GM10266 (cell line): Measurements from ENCODE around the gene CETP.
"Not testable (repeated sequence)": the region's sequence is repeated elsewhere in the genome, so short reads cannot be mapped to it uniquely, and the experiment has no call there.

Source experiments
- DNase-seq: peaks from one replicate; pipeline ENCODE4 v3.0.0; 2012; ENCODE audit errors: extremely low spot score
- TF ChIP-seq, protein P1 (sequence below): IDR thresholded peaks from 2 replicates; pipeline ENCODE4 v1.5.1; 2012; ENCODE audit warnings: mild to moderate bottlenecking, low read depth; ENCODE audit not compliant: control insufficient read depth, insufficient read depth; ENCODE audit errors: missing control alignments

Gene CETP

DNA sequence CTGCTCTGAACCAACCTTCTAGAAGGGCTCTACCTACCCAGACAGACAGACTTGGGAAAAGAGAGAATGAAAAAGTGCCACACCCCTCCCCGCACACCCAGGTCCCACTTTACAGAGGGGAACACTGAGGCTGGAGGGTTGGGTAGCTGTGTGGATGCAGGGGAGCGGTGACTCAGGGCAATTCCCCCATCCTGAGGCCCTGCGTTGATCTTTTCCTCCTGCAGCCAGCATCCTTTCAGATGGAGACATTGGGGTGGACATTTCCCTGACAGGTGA is 10.0 kb downstream of the CETP start:
- no peak for DNase-seq
- TF ChIP-seq, protein P1, sequence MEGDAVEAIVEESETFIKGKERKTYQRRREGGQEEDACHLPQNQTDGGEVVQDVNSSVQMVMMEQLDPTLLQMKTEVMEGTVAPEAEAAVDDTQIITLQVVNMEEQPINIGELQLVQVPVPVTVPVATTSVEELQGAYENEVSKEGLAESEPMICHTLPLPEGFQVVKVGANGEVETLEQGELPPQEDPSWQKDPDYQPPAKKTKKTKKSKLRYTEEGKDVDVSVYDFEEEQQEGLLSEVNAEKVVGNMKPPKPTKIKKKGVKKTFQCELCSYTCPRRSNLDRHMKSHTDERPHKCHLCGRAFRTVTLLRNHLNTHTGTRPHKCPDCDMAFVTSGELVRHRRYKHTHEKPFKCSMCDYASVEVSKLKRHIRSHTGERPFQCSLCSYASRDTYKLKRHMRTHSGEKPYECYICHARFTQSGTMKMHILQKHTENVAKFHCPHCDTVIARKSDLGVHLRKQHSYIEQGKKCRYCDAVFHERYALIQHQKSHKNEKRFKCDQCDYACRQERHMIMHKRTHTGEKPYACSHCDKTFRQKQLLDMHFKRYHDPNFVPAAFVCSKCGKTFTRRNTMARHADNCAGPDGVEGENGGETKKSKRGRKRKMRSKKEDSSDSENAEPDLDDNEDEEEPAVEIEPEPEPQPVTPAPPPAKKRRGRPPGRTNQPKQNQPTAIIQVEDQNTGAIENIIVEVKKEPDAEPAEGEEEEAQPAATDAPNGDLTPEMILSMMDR = no peak

DNA sequence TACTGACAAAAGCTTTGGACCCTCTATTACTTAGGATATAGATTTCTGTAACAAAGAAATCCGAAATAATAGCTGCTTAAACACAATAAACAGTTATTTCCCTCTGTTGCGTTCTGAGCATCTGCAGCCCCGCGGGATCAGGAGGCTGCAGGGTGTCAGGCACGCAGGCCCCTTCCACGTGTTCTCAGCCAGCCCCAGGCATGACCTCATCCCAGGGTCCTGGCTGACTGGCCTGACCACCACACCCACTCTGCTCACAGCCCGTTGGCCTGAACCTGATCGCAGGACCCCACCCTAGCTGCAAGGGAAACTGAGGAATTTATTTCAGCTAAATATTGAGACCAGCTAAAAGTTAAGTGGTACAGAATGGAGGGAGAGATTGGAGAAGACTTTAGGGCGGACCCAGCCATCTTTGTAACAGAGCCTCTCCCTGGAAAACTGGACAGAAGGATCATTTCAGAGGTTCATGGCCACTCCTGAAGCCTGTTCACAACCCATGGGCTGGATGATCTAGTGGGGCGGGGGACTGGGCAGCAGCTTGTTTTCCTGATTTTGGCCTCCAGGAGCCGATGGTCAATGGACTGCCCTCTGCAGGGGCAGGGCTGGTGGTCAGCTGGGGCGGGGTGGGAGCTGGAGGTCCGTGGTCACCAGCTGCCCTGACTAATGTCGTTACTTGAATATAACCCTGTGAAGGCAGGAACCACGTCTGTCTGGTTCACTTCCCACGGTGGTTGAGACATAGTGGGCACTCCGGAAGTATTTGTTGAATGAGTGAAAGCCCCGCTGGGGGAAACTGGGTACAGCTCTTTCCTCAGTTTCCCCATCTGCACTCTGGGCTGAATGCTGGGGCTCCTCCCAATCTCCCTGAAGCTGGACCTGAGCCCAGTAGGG is 10.9 kb downstream of the CETP start:
- DNase-seq = no peak
- TF ChIP-seq, protein P1 = no peak

DNA sequence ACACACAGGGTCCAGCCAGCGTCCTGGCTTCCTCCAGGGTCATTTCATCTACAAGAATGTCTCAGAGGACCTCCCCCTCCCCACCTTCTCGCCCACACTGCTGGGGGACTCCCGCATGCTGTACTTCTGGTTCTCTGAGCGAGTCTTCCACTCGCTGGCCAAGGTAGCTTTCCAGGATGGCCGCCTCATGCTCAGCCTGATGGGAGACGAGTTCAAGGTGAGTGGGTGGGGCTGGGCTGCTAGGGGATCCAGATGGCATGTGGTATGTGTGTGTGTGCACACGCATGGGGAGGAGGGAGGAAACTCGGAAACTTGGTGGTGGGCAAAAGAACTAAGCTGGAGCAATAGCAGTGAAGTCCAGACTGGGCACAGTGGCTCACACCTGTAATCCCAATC is 11.5 kb downstream of the CETP start:
- DNase-seq = no peak
- TF ChIP-seq, protein P1 = no peak

DNA sequence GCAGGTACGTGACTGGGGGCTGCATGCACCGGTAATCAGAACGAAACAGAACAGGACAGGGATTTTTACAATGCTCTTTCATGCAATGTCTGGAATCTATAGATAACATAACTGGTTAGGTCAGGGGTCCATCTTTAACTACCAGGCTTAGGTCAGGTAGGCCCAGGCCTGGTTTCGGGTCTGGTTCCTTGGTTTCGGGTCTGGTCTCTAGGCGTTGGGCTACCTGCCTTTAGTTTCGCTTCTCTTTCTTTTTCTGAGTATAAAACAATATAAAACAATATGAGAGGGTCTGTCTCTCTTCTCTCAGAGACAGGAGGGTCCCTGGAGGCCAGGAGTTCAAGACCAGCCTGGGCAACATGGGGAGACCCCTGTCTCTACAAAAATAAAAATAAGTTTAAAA is 12.1 kb downstream of the CETP start:
- DNase-seq = not testable (repeated sequence)

DNA sequence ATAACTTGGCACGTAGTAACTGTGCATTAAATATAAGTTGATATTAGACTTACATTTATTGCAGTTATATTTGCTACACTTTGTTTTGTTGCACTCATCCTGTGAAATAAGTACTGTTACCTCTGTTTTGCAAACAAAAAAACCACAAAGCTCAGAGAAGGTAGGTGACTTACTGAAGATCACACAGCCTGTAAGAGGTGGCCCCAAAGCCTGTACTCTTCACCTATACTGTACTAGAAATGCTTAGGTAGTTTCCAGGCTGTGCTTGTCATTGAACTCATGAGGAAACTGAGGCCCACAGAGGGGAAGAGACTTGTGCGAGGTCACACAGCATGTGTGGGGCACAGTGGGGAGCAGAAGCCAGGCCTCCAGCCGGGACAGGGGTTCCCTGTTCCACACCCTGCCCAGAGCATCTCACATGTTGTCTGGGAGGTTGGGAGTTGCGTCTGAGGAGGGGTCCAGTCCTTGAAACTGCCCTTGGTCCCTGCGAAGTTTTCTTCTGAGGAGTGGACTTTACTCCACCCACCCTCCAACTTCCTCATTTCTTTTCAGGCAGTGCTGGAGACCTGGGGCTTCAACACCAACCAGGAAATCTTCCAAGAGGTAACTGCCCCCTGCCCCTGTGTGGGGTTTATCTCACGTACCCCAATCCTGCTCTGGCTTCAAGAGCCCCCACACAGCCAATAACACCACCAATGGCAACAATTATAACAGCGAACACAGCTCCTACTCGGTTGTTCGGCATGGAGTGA is 13.0 kb downstream of the CETP start:
- DNase-seq = no peak
- TF ChIP-seq, protein P1 = no peak

DNA sequence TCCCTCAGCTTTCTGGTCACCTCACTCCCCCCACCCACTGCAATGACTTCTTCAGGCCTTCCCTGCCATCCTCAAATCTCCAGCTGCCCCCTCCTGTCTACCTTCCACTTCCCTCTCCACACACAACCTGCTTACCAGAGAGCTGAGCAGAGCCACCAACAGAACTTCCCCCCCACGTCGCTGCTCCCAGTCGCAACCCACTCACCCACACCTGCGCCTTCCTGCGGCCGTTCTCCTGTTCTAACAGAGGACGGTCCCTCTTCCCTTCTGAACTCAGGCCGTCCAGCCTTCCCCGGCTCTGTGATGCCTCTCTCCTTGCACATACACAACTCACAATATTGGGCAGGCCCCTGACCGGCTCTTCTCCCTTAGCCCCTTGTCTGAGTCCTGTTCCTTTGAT is 14.0 kb downstream of the CETP start:
- TF ChIP-seq, protein P1 = no peak
- no peak for DNase-seq

DNA sequence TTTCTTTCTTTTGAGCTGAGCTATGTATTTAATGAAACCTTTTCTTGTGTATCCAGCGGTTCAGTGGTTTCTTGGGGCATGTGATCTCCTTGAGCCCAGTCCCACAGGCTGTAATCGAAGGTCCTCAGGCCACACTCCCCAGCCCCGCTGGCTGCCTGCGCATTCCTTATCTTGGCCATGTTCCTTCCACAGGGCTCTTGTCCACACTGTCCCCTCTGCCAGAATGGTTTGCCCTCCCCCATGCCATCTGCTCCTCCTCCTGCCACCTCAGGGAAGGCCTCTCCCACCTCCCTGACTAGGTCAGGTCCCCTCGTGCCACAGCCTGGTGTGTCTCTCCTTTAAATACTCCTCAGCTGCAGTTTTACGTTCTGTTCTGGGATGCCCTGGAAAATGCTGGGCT is 15.5 kb downstream of the CETP start:
- TF ChIP-seq, protein P1 = no peak

More for the DNA sequence above, 15.5 kb downstream of the CETP start:
- no peak for DNase-seq
